ENCODE data around the gene NNAT. TPM values are rescaled to one million over a fixed set of nuclear protein-coding genes. Genes with fewer than 3 reads are reported as not detected.

NNAT gene
- total and polyA plus RNA-seq, 2 of the 8 experiments (the other 6 are each of a cell fraction or from before 2014, with no cell fraction given), result 66.8 to 175 TPM

DNA sequence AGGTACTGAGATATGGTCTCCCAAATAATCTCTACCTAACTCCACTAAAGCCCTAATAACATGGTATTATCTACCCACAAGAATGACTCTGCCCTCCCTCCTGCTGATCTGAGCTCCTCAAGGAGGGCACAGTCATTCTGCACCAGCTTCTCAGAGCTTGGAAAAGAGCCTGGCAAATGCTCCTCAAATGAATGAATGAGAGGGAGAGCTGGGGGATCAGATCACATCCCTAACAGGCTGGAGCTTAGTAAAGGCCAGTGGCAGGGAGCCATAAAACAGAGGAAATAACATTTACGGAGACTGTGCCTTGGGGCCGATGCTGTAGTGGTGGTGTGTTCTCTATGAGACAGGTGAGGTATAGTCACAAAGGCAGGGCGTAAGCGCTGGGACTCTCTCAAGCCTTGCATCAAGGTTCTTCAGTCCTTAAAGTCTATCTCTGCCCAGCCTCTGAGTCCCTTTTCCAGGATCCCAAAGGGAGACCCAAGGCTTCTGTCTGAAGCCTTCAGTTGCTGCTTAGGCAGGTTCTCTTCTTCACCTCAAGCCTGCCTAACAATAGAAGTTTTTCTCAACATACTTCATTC, 7.2 kb upstream of the NNAT start (continued):
- TF ChIP-seq RAD21 (IDR thresholded peaks at IDR 0.05 in 1 of 2, conservative IDR thresholded peaks at IDR 0.05 in 1 of 2; ENCODE audit: low read depth in 2 of 2, low read length in 2 of 2) (no peak), BCL11A (IDR thresholded peaks at IDR 0.05; ENCODE audit: low read depth in 2 of 2, low read length in 2 of 2) (no peak), ZNF274 (IDR thresholded peaks at IDR 0.05; ENCODE audit: borderline replicate concordance, extremely low read depth, low read length) (no peak), TEAD4 (IDR thresholded peaks at IDR 0.05; ENCODE audit: low read depth, low read length) (no peak), POU5F1 (IDR thresholded peaks at IDR 0.05; ENCODE audit: low read depth, low read length) (no peak)
